Spleen (tissue), 13 donors: ENCODE measurements around the gene SLC22A2. TPM values are rescaled to one million over a fixed set of nuclear protein-coding genes. Genes with fewer than 3 reads are reported as not detected.
"Not testable (repeated sequence)": the region's sequence is repeated elsewhere in the genome, so short reads cannot be mapped to it uniquely, and the experiment has no call there.

Experiments used
- DNase-seq: peaks from one replicate; pipeline ENCODE4 v3.0.0-alpha.2; 2020
- H3K27ac ChIP-seq, 8 donors: fragments of 200-600 bp; sonication (generic) in 7 of 8; 1 replicate in 4 of 8; 2 replicates in 4 of 8; pipeline versions ENCODE4 v1.5.0 to v1.8.0; 2016 to 2021; ENCODE audit warnings: inconsistent platforms in 4 of 8, mild to moderate bottlenecking in 4 of 8, moderate library complexity in 1 of 8
- H3K27me3 ChIP-seq, 7 donors: fragments of 200-600 bp; sonication (generic) in 6 of 7; replicated peaks in 1 of 7; 1 replicate in 4 of 7; 2 replicates in 3 of 7; pipeline versions ENCODE4 v1.5.0 to v1.8.0; 2016 to 2021; ENCODE audit warnings: inconsistent platforms in 3 of 7, mild to moderate bottlenecking in 1 of 7
- H3K36me3 ChIP-seq, 6 donors: fragments of 200-600 bp; sonication (generic) in 5 of 6; 1 replicate in 4 of 6; 2 replicates in 2 of 6; pipeline versions ENCODE4 v1.5.0 to v1.8.0; 2016 to 2021; ENCODE audit warnings: inconsistent platforms in 2 of 6
- H3K4me1 ChIP-seq, 6 donors: fragments of 200-600 bp; sonication (generic) in 5 of 6; 1 replicate in 3 of 6; 2 replicates in 3 of 6; pipeline versions ENCODE4 v1.5.0 to v1.8.0; 2016 to 2021; ENCODE audit warnings: inconsistent platforms in 3 of 6
- H3K4me3 ChIP-seq, 8 donors: fragments of 200-600 bp; sonication (generic) in 7 of 8; 1 replicate in 4 of 8; 2 replicates in 4 of 8; pipeline versions ENCODE4 v1.5.0 to v1.8.0; 2016 to 2021; ENCODE audit warnings: inconsistent platforms in 4 of 8, mild to moderate bottlenecking in 4 of 8, moderate library complexity in 2 of 8
- H3K9me3 ChIP-seq, 8 donors: fragments of 200-600 bp; sonication (generic) in 7 of 8; 1 replicate in 4 of 8; 2 replicates in 4 of 8; pipeline versions ENCODE4 v1.5.0 to v1.8.0; 2016 to 2021; ENCODE audit warnings: inconsistent platforms in 4 of 8
- CTCF ChIP-seq, 11 experiments: fragments of 200-600 bp in 7 of 11; fragments of 450-650 bp in 4 of 11; sonication (generic) in 4 of 11; IDR thresholded peaks in 8 of 11; conservative IDR thresholded peaks in 3 of 11; 1 replicate in 7 of 11; 2 replicates in 4 of 11; pipeline versions ENCODE4 v1.4.0 to v1.8.0; 2016 to 2021; ENCODE audit warnings: antibody characterized with exemption in 11 of 11, inconsistent platforms in 4 of 11, mild to moderate bottlenecking in 1 of 11
- POLR2A ChIP-seq, 3 donors: fragments of 450-650 bp; IDR thresholded peaks; one replicate each; pipeline ENCODE4 v1.5.1; 2017; ENCODE audit warnings: antibody characterized with exemption in 3 of 3, mild to moderate bottlenecking in 1 of 3
- POLR2AphosphoS5 ChIP-seq, 3 donors: sonication (generic); formaldehyde crosslinking; IDR thresholded peaks; one replicate each; pipeline ENCODE4 v1.5.1; 2017; ENCODE audit warnings: antibody characterized with exemption in 3 of 3
- WGBS, 5 donors: extraction: QIAGEN DNeasy Blood & Tissue Kit in 3 of 5; methylation state at CpG; one replicate each; pipeline versions ENCODE4 v1.1.5 to v1.1.7; 2013 to 2018; 5-methylcytosine and 5-hydroxymethylcytosine counted together
- intact Hi-C: fragments of 100-400 bp; cut with DNase I; formaldehyde crosslinking; loops from one replicate; pipeline ENCODE4 v1.15.0; 2023; ENCODE audit warnings: low total_unique reads
- long read RNA-seq, 2 donors: transcript quantifications; one replicate each; lab custom pipeline, GENCODE V29; 2026
- polyA plus RNA-seq, 3 donors: library from polyadenylated mRNA; stranded (reverse); fragments of 200-250 nt; gene quantifications; one replicate each; pipeline ENCODE4 v1.2.1, GENCODE V29; 2013
- total RNA-seq, 7 donors: library from RNA; depleted of rRNA in 3 of 7; stranded (reverse); fragments of >200 nt in 3 of 7; fragmentation: NEBNext Ultra II Directional in 4 of 7; extraction: Animal tissue kit (Norgen Biotek cat#: 25700) in 4 of 7; gene quantifications; one replicate each; pipeline versions ENCODE4 v1.1.0 to v1.2.1, GENCODE V29; 2016 to 2021
- donor health status: healthy with polysubstance abuse.
- donor health status: DM: no; HTN: no; CAD: no; lungs with moderate emphysema.
- donor health status: DM: no; HTN: no; CAD: no.
- donor health status: Bipolar disorder and iron deficiency.
- donor health status: healthy.
- donor health status: DM: no; HTN: no; CAD: no.
- donor health status: DM: yes; HTN: yes; CAD: no.

Gene SLC22A2
- not detected for total RNA-seq
- not detected for polyA plus RNA-seq
- long read RNA-seq, donor 1, result 0 reads
- long read RNA-seq, donor 2, result 0 reads

DNA sequence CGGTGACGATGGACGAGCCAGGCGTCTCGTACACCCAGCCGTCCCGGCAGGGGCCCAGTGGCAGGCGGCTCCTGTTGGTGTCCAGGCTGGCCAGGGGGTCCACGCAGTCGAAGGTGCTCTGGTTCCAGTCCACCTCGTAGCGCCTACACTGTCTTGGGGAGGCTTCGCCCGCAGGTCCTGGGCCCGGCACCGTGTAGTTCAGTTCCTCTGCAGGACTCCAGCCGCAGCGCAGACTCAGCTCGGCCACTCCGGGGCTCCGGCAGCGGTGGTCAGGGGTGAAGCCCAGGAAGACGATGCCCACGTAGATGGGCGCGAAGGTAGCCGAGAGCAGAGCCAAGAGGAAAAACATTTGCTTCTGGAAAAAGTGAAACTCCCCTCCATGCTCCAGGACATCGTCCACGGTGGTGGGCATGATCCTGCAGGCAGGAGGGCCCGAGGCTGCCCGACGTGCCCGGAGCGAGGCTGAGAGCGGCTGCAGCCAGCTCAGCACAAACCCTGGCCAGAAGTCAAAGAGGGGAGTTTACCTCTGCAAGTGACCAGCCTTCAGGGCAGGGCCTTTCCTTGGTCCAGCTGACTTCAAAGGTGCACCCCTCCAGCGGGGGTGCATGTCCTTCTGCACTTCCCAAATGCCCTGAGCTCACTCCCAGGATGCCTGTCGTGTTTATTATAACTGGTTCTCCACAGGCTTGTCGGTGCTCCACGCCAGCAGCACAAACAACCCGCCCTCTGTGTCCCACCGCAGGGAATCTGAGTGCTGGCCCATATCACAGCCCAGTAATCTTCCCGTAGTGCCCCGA is at the start of gene SLC22A2:
TSS of gene SLC22A2 (minus strand) at position 476 of the 797 bp plus-strand sequence. CDS start at position 412, 64 bp downstream.
- no peak for TF ChIP-seq POLR2AphosphoS5 (IDR thresholded peaks at IDR 0.05)
- TF ChIP-seq POLR2A (IDR thresholded peaks at IDR 0.05), result no peak
- TF ChIP-seq CTCF (IDR thresholded peaks at IDR 0.05 in 8 of 11, conservative IDR thresholded peaks at IDR 0.05 in 3 of 11), result no peak
- WGBS, 5 donors, result 86 to 93% (median 90%) methylated on average over 36 to 43 of the region's 43 CpGs
- H3K9me3 ChIP-seq, result no peaks in the 10 kb centered on the region
- intact Hi-C loops, result no loop called here
- H3K36me3 ChIP-seq, result no peaks in the 10 kb centered on the region
- H3K4me1 ChIP-seq, result no peaks in the 10 kb centered on the region
- no peak within 1 kb of the TSS for H3K27ac ChIP-seq
- H3K4me3 ChIP-seq, result no peak within 1 kb of the TSS
- peaks cover 0 to 20% (median 0%) of the 10 kb centered on the region in 7 donors for H3K27me3 ChIP-seq
- no peak for DNase-seq

DNA sequence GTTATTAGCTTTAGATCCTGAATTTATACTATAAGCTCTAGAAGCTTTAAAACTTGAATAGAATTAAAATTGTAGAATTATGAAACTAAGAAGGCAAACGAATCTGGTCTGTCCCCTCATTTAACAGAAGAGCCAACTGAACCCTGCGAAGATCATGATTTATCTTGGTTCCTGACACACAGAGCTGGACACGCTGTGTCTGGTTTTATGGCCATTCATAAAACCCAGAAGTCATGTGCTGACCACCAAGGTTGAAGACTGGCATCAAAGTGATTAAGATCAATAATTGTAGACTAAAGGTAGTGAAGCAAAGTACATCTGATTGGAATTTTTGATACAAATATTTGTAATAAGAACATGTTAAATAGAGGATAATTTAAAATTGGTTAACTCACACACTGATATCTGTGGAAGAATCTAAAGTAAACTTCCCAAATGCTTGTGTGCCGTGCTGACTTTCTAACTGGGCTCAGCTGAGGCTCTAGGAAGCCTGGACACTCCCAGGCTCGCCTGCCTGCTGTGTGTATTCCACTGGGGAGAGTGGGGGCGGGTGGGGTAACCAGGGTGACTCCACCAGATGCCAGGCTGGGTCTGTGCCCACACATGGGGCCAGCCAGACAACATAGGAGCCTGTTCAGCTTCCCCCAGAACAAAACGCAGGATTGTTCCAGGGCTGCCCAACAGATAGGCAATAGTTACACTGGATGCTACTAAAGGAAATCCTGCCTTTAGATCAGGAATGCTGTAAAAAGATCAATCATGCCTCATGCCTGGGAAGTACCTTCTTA is 47.5 kb upstream of the SLC22A2 start:
- intact Hi-C loops, result no loop called here
- H3K9me3 ChIP-seq, result peaks cover 7 to 29% (median 26%) of the 10 kb centered on the region in 8 donors
- H3K27ac ChIP-seq, result no peak overlapping the region
- no peak overlapping the region for H3K4me3 ChIP-seq
- no peak for DNase-seq
- TF ChIP-seq POLR2AphosphoS5 (IDR thresholded peaks at IDR 0.05) (no peak), CTCF (IDR thresholded peaks at IDR 0.05 in 8 of 11, conservative IDR thresholded peaks at IDR 0.05 in 3 of 11) (no peak), POLR2A (IDR thresholded peaks at IDR 0.05) (no peak)
- H3K36me3 ChIP-seq, result no peaks in the 10 kb centered on the region
- no peaks in the 10 kb centered on the region for H3K27me3 ChIP-seq
- H3K4me1 ChIP-seq, result no peaks in the 10 kb centered on the region
- 35 to 60% (median 46%) methylated on average over 7 of the region's 7 CpGs for WGBS, 5 donors

- Histone ChIP-seq H3K9me3 (peaks cover 0 to 6% (median 3%) of the 10 kb centered on the region in 8 donors), H3K27me3 (no peaks in the 10 kb centered on the region), H3K36me3 (no peaks in the 10 kb centered on the region), H3K4me3 (no peak overlapping the region), H3K27ac (no peak overlapping the region), H3K4me1 (no peaks in the 10 kb centered on the region)
- intact Hi-C loops, result no loop called here
- 30 to 45% (median 41%) methylated on average over 2 of the region's 2 CpGs for WGBS, 5 donors
- TF ChIP-seq POLR2AphosphoS5 (IDR thresholded peaks at IDR 0.05), result no peak
- TF ChIP-seq CTCF (IDR thresholded peaks at IDR 0.05 in 8 of 11, conservative IDR thresholded peaks at IDR 0.05 in 3 of 11), result no peak
- TF ChIP-seq POLR2A (IDR thresholded peaks at IDR 0.05), result no peak
- no peak for DNase-seq
Measured at GRCh38 chr6:160303806-160304205, 45.2 kb upstream of the SLC22A2 start.

GRCh38 chr6:160302431-160303082 is 43.9 kb upstream of the SLC22A2 start:
- H3K9me3 ChIP-seq, H3K27me3 ChIP-seq, H3K4me3 ChIP-seq, H3K27ac ChIP-seq, H3K4me1 ChIP-seq, intact Hi-C loops, H3K36me3 ChIP-seq, DNase-seq: not testable (repeated sequence)
- 40 to 74% (median 62%) methylated on average over 2 of the region's 2 CpGs for WGBS, 5 donors
